Measurements from ENCODE around the gene SLC25A25.
"Not testable (repeated sequence)": the region's sequence is repeated elsewhere in the genome, so short reads cannot be mapped to it uniquely, and the experiment has no call there.

SLC25A25 gene

GRCh38 chr9:128053560-128053959 lies 14.5 kb upstream of the SLC25A25 start:
- DNase-seq, result peak; percentile 58

GRCh38 chr9:128054087-128054486 lies 13.9 kb upstream of the SLC25A25 start:
- no peak for DNase-seq

GRCh38 chr9:128055344-128056040 lies 12.5 kb upstream of the SLC25A25 start:
- no peak for DNase-seq

GRCh38 chr9:128056086-128056485 lies 11.9 kb upstream of the SLC25A25 start:
- DNase-seq, result no peak

- DNase-seq, result no peak
These were observed 10.9 kb upstream of the SLC25A25 start for GRCh38 chr9:128056887-128057723.

GRCh38 chr9:128057724-128058409 lies 10.2 kb upstream of the SLC25A25 start:
- DNase-seq, result no peak

- DNase-seq, result no peak
These were observed 8.6 kb upstream of the SLC25A25 start for GRCh38 chr9:128059365-128059983.

GRCh38 chr9:128061275-128061960 lies 6.6 kb upstream of the SLC25A25 start:
- DNase-seq, result no peak

- no peak for DNase-seq
These were observed 5.8 kb upstream of the SLC25A25 start for GRCh38 chr9:128062279-128062678.

- DNase-seq, result no peak
These were observed 4.9 kb upstream of the SLC25A25 start for GRCh38 chr9:128062846-128063831.

GRCh38 chr9:128065907-128066712 lies 1.9 kb upstream of the SLC25A25 start:
- no peak for DNase-seq

- DNase-seq, result peak; percentile 99
These were observed 1.1 kb upstream of the SLC25A25 start, which contains the start of gene NAIF1 for GRCh38 chr9:128066713-128067644. NAIF1 (minus strand) TSS chr9:128067320; CDS start chr9:128067101, 219 bp downstream.

GRCh38 chr9:128068386-128069205 lies 564 bp downstream of the SLC25A25 start:
- peak; percentile 9 for DNase-seq

- no peak for DNase-seq
These were observed 2.8 kb downstream of the SLC25A25 start for GRCh38 chr9:128070874-128071273.

- not testable (repeated sequence) for DNase-seq
These were observed 3.4 kb downstream of the SLC25A25 start for GRCh38 chr9:128071475-128071874.

- DNase-seq, result peak; percentile 82
These were observed 4.4 kb downstream of the SLC25A25 start for GRCh38 chr9:128072144-128073021.

GRCh38 chr9:128073253-128073886 lies 5.3 kb downstream of the SLC25A25 start:
- no peak for DNase-seq

Measured in GF-D8 (cell line).